ENCODE measurements around the gene EFCAB7.

Gene EFCAB7

GRCh38 chr1:63602629-63603028, 79.3 kb downstream of the EFCAB7 start:
- no peak overlapping the region for H3K27ac Mint-ChIP-seq
- no peaks in the 10 kb centered on the region for H3K9me3 Mint-ChIP-seq
- H3K27me3 Mint-ChIP-seq = no peaks in the 10 kb centered on the region
- H3K4me3 Mint-ChIP-seq = no peak overlapping the region
- no peak for DNase-seq
- H3K4me1 Mint-ChIP-seq = peaks cover 7% of the 10 kb centered on the region
- CTCF ChIA-PET = no interaction called here
- H3K36me3 Mint-ChIP-seq = peaks cover 19% of the 10 kb centered on the region

GRCh38 chr1:63603810-63604209, 80.5 kb downstream of the EFCAB7 start:
- CTCF ChIA-PET = no interaction called here
- Mint-ChIP-seq H3K27ac (no peak overlapping the region), H3K4me3 (no peak overlapping the region), H3K9me3 (no peaks in the 10 kb centered on the region), H3K4me1 (peaks cover 7% of the 10 kb centered on the region), H3K27me3 (no peaks in the 10 kb centered on the region), H3K36me3 (peaks cover 19% of the 10 kb centered on the region)
- no peak for DNase-seq

DNA sequence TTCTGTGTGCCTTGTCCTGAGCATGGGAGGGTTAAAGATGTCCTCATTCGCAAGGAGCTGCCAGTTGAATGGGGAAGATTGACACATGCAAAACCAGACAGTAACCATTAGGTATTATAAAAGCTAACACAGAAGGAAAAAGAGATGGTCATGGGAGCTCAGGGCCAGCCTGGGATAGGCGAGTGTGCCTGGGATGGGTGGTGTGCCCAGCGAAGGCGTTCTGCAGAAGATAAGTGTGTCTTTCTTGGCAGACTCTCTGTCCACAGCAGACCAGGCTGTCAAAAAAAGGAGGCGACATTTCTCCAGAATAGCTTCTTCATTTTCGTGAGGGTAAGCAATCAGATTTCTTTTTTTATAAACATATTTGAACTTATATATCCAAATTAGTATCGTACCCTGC, 84.0 kb downstream of the EFCAB7 start:
- Mint-ChIP-seq H3K36me3 (peaks cover 9% of the 10 kb centered on the region), H3K27me3 (no peaks in the 10 kb centered on the region), H3K27ac (no peak overlapping the region), H3K4me3 (no peak overlapping the region), H3K4me1 (peaks cover 11% of the 10 kb centered on the region), H3K9me3 (no peaks in the 10 kb centered on the region)
- no peak for DNase-seq
- CTCF ChIA-PET = no interaction called here

DNA sequence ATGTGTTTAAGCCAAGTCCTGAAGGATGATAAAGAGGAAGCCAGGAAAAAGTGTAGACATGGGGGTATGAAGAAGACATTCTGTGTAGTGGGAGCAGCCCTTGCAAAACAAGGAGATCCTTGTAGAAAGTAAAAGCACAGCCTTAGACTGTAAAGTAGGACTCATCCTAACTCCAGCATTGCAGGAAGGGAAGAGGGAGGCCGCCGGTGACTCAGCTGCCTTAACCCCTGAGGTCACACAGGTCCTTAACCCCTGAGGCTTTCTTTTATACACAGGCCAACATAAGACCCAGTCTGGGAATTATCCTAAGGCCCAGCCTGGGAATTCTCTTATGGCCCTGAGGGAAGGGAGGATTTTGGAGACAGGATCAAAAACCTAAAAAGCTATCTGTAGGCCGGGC, 87.9 kb downstream of the EFCAB7 start:
- Mint-ChIP-seq H3K9me3 (no peaks in the 10 kb centered on the region), H3K36me3 (no peaks in the 10 kb centered on the region), H3K4me1 (peaks cover 7% of the 10 kb centered on the region), H3K4me3 (no peak overlapping the region), H3K27ac (no peak overlapping the region), H3K27me3 (no peaks in the 10 kb centered on the region)
- no peak for DNase-seq
- CTCF ChIA-PET = interaction anchor here (1.8 kb wide), 1 partner anchor 527 kb away, joined by 9 read pairs; no protein-coding TSS in a partner anchor

- H3K9me3 Mint-ChIP-seq = no peaks in the 10 kb centered on the region
- H3K36me3 Mint-ChIP-seq = no peaks in the 10 kb centered on the region
- H3K27ac Mint-ChIP-seq = no peak overlapping the region
- no peak for DNase-seq
- H3K4me1 Mint-ChIP-seq = peaks cover 7% of the 10 kb centered on the region
- no peaks in the 10 kb centered on the region for H3K27me3 Mint-ChIP-seq
- no peak overlapping the region for H3K4me3 Mint-ChIP-seq
- CTCF ChIA-PET = interaction anchor here (0.6 to 0.9 kb wide), 2 partner anchors 525 to 1148 kb away, joined by 3 to 4 read pairs; no protein-coding TSS in a partner anchor
Measured at GRCh38 chr1:63612564-63612963, 89.2 kb downstream of the EFCAB7 start.

DNA sequence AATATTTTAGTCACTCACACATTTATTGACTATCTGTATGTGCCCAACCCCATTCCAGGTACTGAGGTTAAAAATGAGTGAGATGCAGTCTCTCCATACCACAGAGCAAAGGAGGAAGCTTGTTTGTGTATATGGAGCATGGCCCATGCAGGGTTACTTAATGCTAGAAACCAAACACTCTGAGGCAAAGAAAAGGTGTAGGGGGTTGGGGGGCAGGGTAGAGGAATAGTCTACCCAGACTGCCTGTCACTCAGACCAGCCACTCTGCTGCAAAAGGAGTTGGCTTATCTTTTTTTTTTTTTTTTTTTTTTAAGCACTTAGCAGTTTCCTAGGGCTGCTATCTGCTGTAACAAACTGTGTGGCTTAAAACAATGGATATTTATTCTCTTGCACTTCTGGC, 89.6 kb downstream of the EFCAB7 start:
- CTCF ChIA-PET = interaction anchor here (0.6 to 0.9 kb wide), 2 partner anchors 525 to 1148 kb away, joined by 3 to 4 read pairs; no protein-coding TSS in a partner anchor
- H3K36me3 Mint-ChIP-seq = no peaks in the 10 kb centered on the region
- peaks cover 7% of the 10 kb centered on the region for H3K4me1 Mint-ChIP-seq
- no peaks in the 10 kb centered on the region for H3K9me3 Mint-ChIP-seq
- no peak overlapping the region for H3K27ac Mint-ChIP-seq
- DNase-seq = no peak
- no peak overlapping the region for H3K4me3 Mint-ChIP-seq
- no peaks in the 10 kb centered on the region for H3K27me3 Mint-ChIP-seq

DNA sequence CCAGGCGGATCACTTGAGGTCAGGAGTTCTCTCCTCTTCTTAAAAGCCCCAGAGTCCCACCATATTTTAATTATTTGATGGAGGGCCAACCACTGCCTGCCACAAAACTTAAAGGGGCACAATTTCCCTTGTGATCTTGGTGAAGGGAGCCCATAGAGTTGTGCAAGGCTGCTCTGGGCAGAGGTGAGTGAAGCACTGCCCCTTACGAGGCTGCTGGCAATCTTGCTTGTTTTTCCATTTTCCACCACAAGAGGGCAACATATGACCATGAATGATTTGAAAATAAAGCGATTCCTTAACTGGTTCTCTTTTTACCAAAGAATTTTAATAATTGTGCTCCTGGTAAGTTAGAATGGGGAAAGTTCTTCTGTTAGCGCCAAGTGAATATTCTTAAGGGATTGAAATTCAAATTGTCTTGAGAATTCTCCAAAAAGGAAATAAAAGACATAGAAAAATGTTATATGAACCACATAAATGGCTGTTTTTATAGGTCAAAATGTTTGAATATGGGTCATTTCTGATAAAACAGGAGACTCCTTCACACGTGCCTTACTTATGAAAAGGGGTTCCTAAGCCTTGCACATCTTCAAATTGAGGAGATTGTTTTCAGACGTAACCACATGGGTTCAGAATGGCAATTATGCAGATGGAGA, 92.6 kb downstream of the EFCAB7 start:
- Mint-ChIP-seq H3K9me3 (no peaks in the 10 kb centered on the region), H3K4me1 (no peaks in the 10 kb centered on the region), H3K27me3 (no peaks in the 10 kb centered on the region), H3K4me3 (no peak overlapping the region), H3K36me3 (no peaks in the 10 kb centered on the region), H3K27ac (no peak overlapping the region)
- peak; percentile 61 for DNase-seq
- CTCF ChIA-PET = interaction anchor here (1.1 to 2.6 kb wide), 6 partner anchors 25 to 631 kb away, joined by 3 to 22 read pairs (median 6); no protein-coding TSS in a partner anchor

DNA sequence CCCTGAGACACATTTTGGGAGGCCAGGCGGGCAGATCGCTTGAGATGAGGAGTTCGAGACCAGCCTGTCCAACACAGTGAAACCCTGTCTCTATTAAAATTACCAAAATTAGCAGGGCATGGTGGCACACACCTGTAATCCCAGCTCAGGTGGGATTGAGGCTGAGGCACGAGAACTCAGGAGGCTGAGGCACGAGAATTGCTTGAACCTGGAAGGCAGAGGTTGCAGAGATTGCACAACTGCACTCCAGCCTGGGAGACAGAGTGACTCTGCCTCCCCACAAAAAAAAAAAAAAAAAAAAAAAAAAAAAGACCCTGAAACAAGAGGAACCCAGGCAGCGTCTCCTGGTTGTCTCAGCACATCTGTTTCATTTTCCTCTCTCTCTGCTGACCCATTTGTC, 94.1 kb downstream of the EFCAB7 start:
- Mint-ChIP-seq H3K27me3 (no peaks in the 10 kb centered on the region), H3K4me1 (no peaks in the 10 kb centered on the region), H3K36me3 (no peaks in the 10 kb centered on the region), H3K27ac (no peak overlapping the region), H3K9me3 (no peaks in the 10 kb centered on the region), H3K4me3 (no peak overlapping the region)
- no peak for DNase-seq
- CTCF ChIA-PET = interaction anchor here (0.6 to 2.6 kb wide), 10 partner anchors 26 to 629 kb away, joined by 3 to 22 read pairs (median 4); no protein-coding TSS in a partner anchor

DNA sequence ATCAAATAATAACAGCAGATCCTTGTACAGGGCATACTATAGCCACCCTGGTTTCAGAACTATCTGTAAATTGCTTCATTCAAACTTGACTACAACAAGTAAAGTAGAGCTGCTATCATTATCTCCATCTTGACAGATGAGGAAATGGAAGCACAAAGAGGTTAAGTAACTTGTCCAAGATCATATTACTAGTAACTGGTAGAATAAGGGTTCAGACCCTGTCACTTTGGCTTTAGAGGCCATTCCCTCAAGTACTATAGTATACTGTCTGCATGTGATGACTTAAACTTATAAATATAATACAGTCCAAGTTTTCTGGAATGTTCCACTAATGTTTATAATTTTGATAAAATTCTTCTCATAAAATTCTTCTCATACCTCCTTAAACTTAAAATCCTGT, 94.7 kb downstream of the EFCAB7 start:
- Mint-ChIP-seq H3K27ac (no peak overlapping the region), H3K4me3 (no peak overlapping the region), H3K36me3 (no peaks in the 10 kb centered on the region), H3K27me3 (no peaks in the 10 kb centered on the region), H3K4me1 (no peaks in the 10 kb centered on the region), H3K9me3 (no peaks in the 10 kb centered on the region)
- CTCF ChIA-PET = interaction anchor here (0.6 to 2.0 kb wide), 4 partner anchors 74 to 627 kb away, joined by 3 to 9 read pairs (median 6); no protein-coding TSS in a partner anchor
- DNase-seq = no peak

DNA sequence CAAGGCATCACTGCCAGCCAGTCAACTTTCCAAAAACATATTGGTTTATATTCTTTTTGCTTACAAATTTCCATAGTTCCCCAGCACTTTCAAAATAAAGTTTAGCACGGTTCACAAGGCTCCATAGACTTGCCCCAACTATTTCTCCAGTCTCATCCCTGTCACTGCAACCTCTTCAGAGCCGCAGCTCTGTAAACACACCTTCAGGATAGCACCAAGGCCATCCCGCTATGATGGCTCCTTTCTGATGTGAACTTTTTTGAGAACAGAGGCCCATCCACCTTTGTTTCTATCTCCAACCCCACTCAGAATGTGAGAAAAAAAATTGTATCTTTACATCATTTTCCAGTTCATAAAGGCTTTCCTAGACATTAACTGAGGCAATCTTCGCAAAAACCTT, 96.2 kb downstream of the EFCAB7 start:
- H3K9me3 Mint-ChIP-seq = no peaks in the 10 kb centered on the region
- peaks cover 2% of the 10 kb centered on the region for H3K36me3 Mint-ChIP-seq
- no peak overlapping the region for H3K27ac Mint-ChIP-seq
- H3K27me3 Mint-ChIP-seq = no peaks in the 10 kb centered on the region
- H3K4me3 Mint-ChIP-seq = no peak overlapping the region
- no peak for DNase-seq
- CTCF ChIA-PET = interaction anchor here (0.6 to 1.4 kb wide), 3 partner anchors 72 to 627 kb away, joined by 3 to 5 read pairs (median 3); no protein-coding TSS in a partner anchor
- no peaks in the 10 kb centered on the region for H3K4me1 Mint-ChIP-seq

DNA sequence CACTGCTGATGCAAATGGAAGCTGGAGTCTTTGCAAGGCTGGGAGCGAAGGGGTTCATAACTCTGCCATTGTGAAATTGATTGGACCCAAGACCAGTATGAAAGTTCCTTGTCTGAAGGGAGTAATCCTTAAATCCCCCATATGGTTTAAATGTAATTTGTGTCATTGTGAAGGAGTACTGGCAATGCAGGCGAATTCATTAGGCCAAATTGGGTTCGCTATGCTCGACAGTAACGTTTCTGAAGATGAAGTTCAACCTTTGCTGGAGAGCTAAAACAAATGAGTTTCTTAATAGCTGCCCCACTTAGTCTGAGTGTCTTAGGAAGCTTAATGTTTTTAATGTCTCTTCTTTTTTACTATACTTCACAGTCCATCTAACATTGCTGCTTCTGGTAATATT, 97.3 kb downstream of the EFCAB7 start:
- Mint-ChIP-seq H3K27me3 (no peaks in the 10 kb centered on the region), H3K27ac (no peak overlapping the region)
- CTCF ChIA-PET = interaction anchor here (1.0 to 2.9 kb wide), 3 partner anchors 71 to 636 kb away, joined by 3 to 8 read pairs (median 3); no protein-coding TSS in a partner anchor

GRCh38 chr1:63621075-63621474, 97.8 kb downstream of the EFCAB7 start:
- CTCF ChIA-PET = interaction anchor here (1.0 to 2.9 kb wide), 3 partner anchors 71 to 636 kb away, joined by 3 to 8 read pairs (median 3); no protein-coding TSS in a partner anchor
- no peak for DNase-seq
- H3K4me3 Mint-ChIP-seq = no peak overlapping the region
- H3K36me3 Mint-ChIP-seq = peaks cover 2% of the 10 kb centered on the region
- H3K4me1 Mint-ChIP-seq = peaks cover 9% of the 10 kb centered on the region
- no peak overlapping the region for H3K27ac Mint-ChIP-seq
- no peaks in the 10 kb centered on the region for H3K27me3 Mint-ChIP-seq
- H3K9me3 Mint-ChIP-seq = no peaks in the 10 kb centered on the region

More for the DNA sequence above, 97.3 kb downstream of the EFCAB7 start:
- H3K36me3 Mint-ChIP-seq = peaks cover 2% of the 10 kb centered on the region
- DNase-seq = no peak
- no peaks in the 10 kb centered on the region for H3K9me3 Mint-ChIP-seq
- peaks cover 4% of the 10 kb centered on the region for H3K4me1 Mint-ChIP-seq
- H3K4me3 Mint-ChIP-seq = no peak overlapping the region

GRCh38 chr1:63621698-63622097, 98.4 kb downstream of the EFCAB7 start:
- CTCF ChIA-PET = interaction anchor here (1.1 to 2.9 kb wide), 2 partner anchors 516 to 635 kb away, joined by 3 to 8 read pairs; no protein-coding TSS in a partner anchor
- H3K4me3 Mint-ChIP-seq = no peak overlapping the region
- H3K27ac Mint-ChIP-seq = no peak overlapping the region
- H3K4me1 Mint-ChIP-seq = peaks cover 11% of the 10 kb centered on the region
- peaks cover 2% of the 10 kb centered on the region for H3K36me3 Mint-ChIP-seq
- DNase-seq = no peak
- H3K27me3 Mint-ChIP-seq = no peaks in the 10 kb centered on the region
- H3K9me3 Mint-ChIP-seq = no peaks in the 10 kb centered on the region

Data from activated naive CD4-positive, alpha-beta T cell treated with anti-CD3 and anti-CD28 coated beads, Interleukin-2, amount 10 ng/mL, durations not matched to agents 7 days and 5 days (primary cell).